HG03469 (cell line): ENCODE data around the gene NELFE.
A peak's percentile ranks its signal among the peaks of the same experiment; 100 is the strongest.
"Not testable (repeated sequence)": the region's sequence is repeated elsewhere in the genome, so short reads cannot be mapped to it uniquely, and the experiment has no call there.

Experiments
- ATAC-seq: cut with Tn5 transposase; IDR thresholded peaks from one replicate; pipeline ENCODE4 v1.9.1; 2021; ENCODE audit warnings: mild to moderate bottlenecking, moderate library complexity, moderate number of reproducible peaks; ENCODE audit not compliant: unreplicated experiment

NELFE gene

DNA sequence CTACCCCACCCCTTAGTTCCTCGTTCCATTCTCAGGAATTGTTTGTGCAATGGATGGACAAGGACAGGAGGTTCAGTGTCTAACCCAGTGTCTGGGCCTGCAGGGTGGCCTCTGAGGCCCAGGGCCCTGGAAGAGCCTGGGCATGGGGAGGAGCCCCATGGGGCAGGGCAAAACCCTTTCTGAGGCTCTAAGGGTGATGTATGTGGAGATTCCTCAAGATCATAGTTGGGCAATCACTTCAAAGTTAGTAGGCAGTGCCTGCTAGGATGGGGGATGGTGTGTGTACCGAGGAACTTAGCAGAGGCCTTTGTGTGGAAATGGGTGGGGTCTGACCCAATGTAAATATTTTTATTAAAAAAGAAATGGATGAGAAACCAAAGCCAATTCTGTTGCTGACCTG, 38.0 kb downstream of the NELFE start:
- no peak for ATAC-seq

GRCh38 chr6:31919624-31920303, 39.0 kb downstream of the NELFE start:
- ATAC-seq: no peak

- ATAC-seq: no peak
Measured at GRCh38 chr6:31918069-31918720, 40.6 kb downstream of the NELFE start.

GRCh38 chr6:31915756-31916155, 43.0 kb downstream of the NELFE start:
- no peak for ATAC-seq

- ATAC-seq: no peak
Measured at GRCh38 chr6:31915351-31915750, 43.4 kb downstream of the NELFE start.

- ATAC-seq: no peak
Measured at GRCh38 chr6:31911826-31912585, 46.8 kb downstream of the NELFE start.

- not testable (repeated sequence) for ATAC-seq
Measured at GRCh38 chr6:31909298-31909697, 49.5 kb downstream of the NELFE start.

GRCh38 chr6:31908791-31909190, 50.0 kb downstream of the NELFE start:
- ATAC-seq: peak; percentile 70

- not testable (repeated sequence) for ATAC-seq
Measured at GRCh38 chr6:31908255-31908654, 50.5 kb downstream of the NELFE start.

- no peak for ATAC-seq
Measured at GRCh38 chr6:31907158-31907813, 51.5 kb downstream of the NELFE start.

GRCh38 chr6:31906727-31907126, 52.0 kb downstream of the NELFE start:
- ATAC-seq: not testable (repeated sequence)

- no peak for ATAC-seq
Measured at GRCh38 chr6:31906122-31906521, 52.6 kb downstream of the NELFE start.

GRCh38 chr6:31905041-31905440, 53.7 kb downstream of the NELFE start:
- ATAC-seq: no peak

DNA sequence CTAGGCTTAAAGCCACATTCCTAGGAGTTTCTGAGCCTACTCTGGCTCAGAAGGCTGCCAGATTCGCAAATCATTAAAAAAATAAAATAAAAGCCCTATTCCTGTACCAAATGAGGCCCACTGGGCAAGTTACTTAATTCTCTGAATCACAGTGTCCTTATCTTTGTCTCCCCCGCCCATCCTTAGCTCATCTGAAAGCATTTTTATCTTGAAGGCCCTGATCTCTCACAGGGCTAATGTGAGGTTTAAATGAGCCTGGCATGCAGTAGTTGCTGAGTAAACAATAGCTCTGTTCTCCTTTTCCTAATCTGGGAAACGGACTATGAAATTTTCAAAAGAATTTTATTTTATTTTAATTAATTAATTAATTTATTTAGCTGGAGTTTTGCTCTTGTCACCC, 54.8 kb downstream of the NELFE start:
- ATAC-seq: no peak
